Activated CD4-positive, alpha-beta T cell treated with anti-CD3 and anti-CD28 coated beads for 24 hours (primary cell): ENCODE data around the gene FAM219A.
A peak's percentile ranks its signal among the peaks of the same experiment; 100 is the strongest.

Source experiments
- DNase-seq, 2 donors: peaks; one replicate each; pipeline ENCODE4 v3.0.0-alpha.2; 2020; ENCODE audit warnings: low read depth in 2 of 2

FAM219A gene

GRCh38 chr9:34400686-34401602, 57.4 kb downstream of the FAM219A start:
- DNase-seq: no peak

DNA sequence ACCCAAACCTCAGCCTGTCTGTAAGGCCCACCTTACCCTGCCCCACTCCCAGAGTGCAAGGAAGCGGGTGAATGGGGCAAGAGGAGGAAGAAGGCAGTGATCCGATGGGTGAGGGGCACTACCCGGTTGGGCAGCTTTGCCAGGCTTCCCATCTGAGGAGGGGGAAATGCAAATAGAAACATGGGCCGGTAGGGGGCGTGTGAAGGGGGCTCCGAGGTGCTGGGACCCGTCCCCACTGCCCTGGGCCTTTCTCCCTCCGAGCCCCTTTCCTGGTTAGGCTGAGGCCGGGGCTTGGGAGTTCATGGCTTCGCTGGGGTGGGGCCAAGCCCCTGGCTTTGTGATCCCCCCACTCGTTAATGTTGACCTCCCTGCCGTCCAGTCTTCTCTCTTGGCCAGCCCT, 58.1 kb downstream of the FAM219A start:
- no peak for DNase-seq

DNA sequence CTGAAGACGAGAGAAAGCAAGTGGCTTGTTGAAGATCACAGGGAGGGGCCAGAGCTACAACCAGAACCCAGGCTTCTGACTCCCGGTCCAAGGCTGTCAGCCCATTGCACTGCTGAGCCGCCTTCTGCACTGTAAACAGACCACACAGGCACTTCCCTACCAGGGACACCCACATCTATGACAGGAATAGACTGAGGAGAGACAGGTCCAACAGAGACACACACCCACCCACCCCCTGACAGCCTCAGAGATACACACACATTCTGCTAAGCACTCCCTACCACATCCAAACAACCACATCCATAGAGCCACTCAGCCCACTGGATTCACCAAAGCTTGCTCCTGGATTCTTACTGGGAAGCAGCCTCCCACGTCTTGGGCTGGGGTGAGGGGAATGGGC, 58.6 kb downstream of the FAM219A start:
- DNase-seq: no peak

DNA sequence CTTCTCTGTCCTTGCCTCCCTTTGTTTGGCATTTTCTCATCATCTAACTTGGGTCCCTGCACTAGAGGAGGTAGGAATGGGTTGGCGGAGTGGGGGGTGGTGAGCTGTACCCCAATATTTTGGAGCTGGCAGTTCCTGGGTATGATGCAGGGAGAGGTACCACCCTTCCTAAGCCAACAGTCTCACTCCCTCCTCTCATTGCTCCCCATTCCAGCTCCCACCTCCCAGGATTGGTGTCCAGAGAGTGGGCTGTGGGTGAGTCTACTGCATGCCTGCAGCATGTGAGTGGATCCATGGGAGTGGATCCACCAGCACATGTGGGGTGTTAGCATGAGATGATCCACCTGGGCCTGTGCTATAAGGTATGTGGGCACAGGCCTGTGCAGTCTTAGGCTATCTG, 59.5 kb downstream of the FAM219A start:
- DNase-seq: no peak

DNA sequence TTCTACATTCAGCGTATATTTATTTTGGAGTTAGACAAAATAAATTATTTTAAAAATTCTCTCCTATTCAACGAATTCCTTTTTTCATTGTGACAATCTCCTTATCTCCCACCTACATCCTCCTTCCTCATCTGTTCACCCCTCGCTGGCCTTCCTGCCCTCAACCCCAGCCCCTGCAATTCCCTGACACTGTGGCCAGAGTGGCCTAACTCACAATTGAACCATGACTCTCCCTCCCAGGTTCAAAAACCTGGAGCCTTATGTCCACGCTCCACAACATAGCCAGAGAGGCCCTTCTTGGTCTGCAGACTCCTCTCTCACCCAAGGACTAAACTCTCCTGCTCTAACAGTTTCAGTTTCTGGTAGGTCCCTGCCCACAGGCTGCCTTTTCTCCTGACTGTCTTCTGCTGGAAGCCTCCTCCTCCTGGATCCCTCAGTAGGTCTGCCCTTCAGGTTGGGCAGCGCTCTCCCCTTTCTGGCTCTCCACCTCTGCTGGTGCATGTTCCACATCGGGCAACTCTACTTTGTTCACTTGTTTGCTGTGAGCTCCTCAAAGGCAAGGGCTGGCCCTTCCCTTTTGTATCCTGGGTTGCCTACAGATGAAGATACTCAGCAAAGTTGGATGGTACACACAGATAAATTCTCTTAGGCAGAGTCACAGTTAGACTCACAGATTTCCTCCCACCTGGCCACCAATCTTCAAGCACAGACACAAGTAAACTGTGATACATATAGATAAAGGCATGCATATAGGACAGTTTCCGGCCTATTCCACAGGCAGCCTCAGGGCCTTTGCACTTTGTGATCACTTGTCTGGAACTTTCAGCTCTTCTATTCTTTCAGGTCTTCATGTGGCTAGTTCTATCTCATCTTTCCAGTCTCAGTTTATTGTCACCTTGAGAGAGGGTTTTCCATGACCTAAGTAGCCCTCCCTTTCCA, 61.8 kb downstream of the FAM219A start:
- no peak for DNase-seq

DNA sequence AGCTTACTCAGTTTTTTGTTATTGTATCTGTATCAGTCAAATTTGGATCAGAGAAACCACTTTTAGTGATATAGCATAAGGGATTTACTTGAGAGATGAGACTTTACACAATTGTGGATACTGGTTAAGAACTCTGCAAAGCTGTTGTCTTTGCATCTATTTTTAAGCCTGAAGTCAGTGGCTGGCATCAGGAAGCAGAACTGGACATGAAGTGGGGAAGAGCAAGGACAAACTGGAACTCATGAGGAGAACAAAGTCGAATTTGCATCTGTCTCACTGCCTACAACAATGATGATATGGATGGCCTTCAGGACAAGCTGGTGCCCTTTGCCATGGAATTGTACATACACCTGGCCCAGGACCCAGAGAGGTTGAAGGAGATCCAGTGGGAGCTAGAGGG, 65.9 kb downstream of the FAM219A start:
- DNase-seq: no peak

DNA sequence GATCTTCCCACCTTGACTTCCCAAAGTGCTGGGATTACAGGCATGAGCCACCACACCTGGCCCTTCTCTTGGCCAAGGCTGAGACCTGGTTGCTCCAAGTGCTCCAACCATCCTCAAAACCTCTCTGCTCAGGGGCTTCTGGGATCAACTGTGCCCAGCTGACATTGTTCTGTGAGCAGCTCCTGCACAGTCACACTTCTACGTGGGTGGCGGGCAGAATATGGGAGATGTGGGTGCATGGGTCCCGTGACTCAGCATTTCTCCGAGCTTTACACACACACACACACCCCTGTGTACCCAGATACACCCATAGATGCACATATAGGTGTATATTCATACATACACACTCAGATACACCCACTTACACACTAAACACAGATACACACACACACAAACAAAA, 71.1 kb downstream of the FAM219A start:
- no peak for DNase-seq

DNA sequence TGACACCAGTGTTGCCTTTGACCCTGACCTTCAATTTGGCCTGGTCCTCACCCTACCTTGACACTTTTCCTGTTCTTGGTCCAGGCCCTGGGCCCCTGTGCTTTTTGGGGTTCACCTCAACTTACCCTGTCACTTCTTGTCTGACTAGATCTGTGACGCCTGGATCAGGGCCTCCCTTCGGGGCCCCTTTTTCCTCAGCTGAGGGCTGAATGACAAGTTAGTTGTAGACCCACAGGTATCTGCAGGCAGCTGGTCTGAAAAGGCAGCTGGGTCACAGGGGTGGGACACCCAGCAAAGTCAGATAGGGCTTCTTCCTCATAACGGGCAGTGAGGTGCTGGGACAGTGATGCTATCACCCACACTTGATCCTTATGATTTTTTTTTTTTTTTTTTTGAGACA, 71.7 kb downstream of the FAM219A start:
- no peak for DNase-seq

DNA sequence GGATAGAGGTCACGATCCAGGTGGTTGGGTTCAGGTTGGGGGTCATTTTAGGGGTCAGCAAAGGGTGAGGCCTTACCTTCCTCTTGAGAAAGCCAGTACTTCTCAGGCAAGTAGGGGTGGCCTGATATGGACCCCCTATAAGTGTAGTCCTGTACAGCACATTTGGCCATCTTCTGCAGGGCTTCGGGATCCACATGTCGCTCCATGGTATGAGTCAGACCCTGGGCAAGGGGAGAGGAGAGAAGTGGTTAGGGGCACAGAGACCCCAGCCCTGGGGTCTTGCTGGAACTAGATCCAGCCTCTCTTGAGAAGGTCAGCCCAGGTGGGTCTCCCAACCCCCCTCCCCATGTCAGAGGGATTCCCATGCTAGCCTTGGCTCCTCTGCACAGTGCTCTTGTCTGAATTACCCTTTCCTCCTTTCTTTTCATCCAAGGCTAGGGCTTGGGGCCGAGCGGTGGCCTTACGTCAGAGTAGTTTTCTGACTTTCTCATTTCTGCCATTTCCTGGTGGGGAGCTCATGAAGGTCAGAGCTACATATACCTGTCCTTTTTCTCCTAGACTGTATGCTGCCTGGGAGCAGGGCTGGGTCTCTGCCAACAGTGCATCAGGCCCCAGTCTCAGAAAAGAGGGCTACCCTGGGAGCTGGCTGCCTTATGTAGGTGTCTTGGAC, 72.7 kb downstream of the FAM219A start:
- DNase-seq: no peak

DNA sequence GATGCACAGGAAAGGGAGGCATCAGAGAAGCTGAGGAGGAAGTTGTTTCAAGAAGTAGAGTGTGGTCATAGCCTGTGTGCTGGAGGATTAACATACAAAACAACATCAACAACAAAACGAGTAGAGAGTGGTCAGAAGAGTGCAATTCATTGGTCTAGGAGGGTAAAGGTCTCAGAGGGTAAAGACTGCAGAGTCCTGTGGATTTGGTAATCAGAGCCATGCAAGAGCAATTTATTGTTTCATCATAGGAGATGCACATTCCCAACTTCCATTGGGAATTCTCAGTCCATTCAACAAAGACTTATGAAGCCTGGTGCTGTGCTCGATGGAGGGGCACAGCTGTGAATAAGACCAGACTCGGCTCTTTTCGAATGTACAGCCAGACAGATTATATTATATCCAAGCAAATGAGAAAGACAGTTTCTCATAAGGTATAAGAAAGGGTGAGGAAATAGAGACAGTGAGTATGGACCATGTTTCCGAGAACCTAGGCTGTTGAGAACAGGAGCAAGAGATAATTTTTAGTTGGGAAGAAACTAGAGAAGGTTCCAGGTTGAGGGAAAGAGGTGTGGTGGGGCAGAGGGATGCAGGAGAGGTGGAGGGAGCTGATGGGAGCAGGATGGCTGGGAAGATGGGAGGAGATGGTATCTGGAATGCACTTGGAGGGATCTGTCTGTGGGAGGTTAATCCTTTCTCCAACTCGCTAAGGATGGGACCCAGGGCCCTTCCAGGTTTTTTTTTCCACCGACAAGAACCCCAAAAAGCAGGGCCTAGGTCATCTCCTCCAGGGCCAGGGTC, 73.8 kb downstream of the FAM219A start:
- no peak for DNase-seq

DNA sequence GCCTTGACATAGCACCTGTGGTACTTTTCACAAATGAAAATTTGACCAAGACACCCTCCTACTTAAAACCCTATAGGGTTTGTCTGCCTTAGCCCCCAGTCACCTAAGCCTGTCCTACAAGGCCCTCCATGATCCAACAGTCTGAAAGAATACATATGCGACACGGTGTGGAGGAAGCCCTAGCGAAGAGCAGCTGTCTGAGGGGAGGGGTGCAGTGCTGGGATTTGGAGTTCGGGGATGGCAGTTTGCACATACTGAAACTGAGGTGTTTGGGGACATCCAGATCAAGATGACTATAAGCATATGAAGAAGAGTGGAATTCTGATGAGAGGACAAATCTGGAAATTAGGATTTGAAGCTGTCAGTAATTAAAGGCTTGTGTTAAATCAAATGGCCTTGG, 74.5 kb downstream of the FAM219A start:
- no peak for DNase-seq

DNA sequence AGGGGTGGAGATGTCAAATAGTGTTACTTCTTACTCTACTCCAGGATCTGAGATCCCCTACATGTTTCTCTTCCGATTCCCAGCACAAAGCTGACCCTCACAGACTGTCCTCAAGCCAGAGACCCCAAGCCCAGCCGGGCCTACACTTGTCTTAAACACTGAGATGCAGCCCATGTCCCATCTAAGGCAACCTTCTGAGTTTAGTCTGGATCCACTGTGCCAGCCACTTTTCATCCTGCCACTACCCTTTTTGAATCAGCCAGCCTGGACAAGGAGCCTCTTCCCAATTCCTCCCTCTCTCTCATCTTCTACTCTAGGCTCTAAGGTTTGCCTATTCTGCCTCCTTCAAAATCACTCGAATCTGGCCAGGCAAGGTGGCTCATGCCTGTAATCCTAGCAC, 75.5 kb downstream of the FAM219A start:
- DNase-seq: no peak

DNA sequence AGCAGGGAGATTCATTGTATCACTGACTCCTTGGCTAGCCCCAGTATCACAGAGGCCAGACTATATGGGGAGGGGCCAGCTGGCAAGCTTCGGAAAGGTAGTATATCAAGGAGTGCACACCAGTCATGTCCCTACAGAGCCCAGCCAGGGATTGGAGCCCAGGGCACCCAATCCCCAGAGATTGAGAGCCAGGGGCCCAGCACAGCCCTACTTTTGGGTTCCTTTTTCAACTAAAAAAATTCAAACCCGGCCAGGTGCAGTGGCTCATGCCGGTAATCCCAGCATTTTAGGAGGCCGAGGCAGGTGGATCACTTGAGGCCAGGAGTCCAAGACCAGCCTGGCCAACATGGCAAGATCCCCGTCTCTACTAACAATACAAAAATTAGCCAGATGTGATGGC, 76.3 kb downstream of the FAM219A start:
- DNase-seq: no peak

GRCh38 chr9:34381323-34381722, 77.0 kb downstream of the FAM219A start:
- DNase-seq: no peak

DNA sequence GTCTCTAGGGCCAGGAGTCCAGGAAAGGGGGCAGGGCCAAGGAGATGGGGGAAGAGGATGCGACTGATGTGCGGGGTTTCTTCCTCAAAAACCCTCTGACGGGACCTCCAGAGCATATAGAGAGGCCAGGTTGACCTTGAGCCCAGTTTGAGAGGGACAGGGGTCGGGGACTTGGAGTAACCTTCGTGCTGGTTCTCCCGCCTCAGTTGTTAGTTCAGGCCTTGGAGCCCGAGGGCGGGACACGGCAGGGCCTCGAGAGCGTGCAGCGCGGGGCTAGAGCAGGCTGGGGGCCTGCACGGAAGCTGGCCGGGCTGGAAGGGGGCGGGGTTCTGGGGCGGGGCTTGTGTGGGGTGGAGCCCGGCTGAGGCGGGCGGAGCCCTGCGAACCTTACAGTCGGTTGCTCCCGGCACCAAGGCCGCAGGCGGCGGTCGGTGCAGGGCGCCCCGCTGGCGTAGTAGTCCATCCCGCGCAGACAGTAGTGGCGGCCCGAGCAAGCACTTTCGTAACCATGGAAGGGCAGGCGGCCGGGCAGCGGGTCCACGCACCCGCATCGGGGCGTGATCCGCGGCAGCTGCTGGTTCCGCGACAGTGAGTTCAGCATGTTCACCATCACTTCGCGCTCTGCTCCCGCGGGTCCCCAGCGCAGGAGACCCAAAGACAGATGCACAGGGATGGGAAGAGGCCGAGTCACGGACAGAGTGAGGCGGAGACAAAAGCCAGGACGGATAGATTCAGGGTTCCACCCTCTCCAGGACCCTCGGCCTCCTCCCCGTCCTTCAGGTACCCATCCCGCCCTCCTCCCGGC, 77.7 kb downstream of the FAM219A start:
- DNase-seq: peak; percentile 61 to 69

- DNase-seq: no peak
Measured at GRCh38 chr9:34380034-34380510, 78.3 kb downstream of the FAM219A start.

DNA sequence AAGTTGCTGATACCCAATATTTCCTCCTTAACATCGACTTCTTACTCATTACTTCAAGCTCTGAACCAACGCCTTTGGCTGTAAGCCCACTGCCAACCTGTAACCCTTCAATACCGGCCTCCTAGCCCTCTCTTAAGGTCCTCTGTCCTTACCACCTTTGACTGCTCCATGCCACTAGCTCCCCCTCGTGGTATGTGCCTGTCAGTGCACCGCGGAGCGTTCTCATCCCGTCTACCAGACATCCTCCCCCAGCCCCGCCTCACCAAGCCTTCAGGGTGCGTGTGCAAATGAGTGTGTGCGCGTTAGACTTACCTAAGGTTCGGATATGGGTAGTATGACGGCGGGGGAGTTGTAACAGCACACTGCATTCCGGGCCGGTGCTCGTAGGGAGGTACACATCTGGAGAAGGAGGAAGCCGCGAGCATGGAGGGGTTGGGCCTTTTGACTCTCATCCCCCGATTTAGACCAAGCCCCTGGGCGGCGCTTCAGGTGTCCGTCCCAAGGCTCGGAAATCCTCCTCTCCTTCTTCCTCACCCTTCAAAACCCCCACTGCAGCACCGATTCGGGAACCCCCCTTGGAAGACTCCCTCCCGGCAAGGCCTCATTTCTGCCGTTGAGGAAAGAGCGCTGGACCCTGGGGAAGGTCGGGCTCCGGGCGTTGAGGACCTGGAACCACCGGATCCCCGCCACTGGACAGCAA, 78.9 kb downstream of the FAM219A start:
- peak; percentile 89 to 90 for DNase-seq

DNA sequence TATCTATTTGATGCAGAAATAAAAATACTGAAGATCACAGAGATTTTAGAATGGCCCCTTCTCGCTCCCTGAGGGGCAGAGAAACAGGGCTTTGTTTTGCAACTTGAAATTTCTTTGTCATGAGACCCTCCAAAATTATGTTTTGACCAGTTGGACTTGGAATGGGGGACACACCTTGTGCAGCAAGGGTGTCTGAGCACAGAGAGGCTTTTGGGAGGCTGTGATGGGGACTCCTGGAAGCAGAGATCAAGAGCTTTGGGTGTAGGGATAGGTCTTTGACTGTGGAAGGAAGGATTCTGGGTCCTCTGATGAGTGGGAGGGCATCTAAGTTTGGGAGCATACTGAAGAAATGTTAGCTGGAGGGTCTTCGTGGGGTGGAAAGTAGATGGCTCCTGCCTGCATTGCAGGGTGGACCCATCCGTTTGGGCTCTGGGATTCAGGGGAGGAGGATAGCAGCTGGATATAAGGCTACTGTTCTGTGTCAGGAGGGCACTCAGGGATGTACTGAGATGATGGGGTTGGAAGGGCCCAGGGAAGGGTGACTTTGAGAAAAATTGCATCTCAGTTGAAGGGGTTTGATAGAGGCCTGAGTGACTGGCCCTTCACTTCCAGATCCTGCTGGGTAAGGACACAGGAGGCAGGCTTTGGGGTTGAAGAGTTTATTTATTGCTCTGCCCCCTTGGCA, 79.9 kb downstream of the FAM219A start:
- no peak for DNase-seq

DNA sequence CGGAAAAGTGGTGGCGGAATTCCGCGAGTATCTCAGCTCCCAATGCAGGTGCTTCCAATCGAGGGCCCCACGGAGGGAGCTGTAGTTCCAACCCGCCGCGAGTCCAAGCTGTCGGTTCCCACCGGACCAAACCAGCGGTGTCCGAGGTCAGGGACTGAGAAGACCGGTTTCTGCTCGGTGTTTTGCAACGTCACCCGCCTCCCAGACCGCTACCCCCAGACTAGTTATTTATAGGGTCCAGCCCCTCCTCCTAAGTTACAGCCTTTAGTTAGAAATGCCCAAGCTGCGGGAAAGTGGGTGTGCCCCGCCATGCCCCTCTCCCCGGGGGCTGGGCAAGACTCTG, 81.0 kb downstream of the FAM219A start:
- DNase-seq: no peak
